Activated CD8-positive, alpha-beta memory T cell treated with anti-CD3 and anti-CD28 coated beads, Interleukin-2, amount 50 U/mL, for 24 hours (primary cell): ENCODE results near the gene PAX2.

Experiments used
- DNase-seq: peaks from one replicate; pipeline ENCODE4 v3.0.0-alpha.2; 2020; ENCODE audit errors: extremely low read depth

Gene PAX2

DNA sequence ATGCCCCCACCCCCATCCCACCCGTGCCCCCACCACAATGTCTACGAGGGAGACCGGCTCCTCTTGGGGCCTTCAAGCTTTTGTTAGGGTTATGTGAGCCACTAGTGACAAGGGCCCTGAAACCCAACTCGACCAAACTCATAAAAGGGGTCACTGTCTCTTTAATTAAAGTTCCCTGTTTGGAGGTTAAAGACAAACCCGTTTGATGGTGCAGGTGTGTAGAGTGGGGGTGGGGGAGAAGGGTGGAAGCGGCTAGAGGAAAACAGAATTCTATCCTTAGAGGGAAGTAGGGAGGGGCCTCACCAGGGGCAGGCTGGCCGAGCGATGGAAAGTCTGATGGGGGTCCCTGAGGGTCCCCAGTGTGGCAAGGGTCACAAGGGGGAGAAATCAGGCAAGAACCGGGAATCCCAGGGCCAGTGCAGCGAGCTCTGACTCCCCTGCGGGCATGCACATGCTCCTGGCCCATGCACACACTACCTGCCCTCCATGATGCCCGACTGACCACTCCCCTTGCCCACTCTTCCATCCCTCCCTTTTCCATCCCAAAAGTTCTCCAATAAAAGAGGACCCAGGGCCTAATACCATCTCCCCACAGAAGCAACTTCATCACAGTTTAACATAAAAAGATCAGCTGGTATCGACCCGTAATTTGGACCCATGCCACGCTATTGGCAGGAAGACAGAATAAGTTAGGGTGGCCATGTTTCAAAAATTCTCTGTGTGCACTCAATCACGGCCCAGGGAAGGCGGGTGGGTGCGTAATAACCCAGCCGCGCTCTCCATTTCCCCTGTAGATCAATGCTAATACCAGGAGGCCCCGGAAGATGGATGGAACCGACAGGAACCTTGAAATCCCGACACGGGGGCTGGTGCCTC lies 131.4 kb downstream of the PAX2 start:
- DNase-seq: no peak

DNA sequence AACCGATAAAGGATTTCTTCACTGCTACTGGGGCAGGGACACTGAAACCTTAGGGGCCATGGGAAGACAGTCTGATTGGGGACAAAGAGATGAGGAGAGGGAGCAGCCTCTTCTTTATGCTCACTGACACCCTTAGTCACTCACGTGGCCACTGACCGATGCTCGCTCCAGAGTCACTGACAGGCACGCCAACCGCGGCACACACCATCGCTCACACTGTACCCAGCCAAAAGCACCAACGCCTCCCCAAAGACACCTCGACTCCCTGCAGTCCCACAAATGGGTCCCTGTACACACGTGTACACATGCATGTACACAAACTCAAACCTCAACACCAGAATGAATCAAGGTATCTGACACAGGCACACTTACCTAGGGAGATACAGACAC lies 132.1 kb downstream of the PAX2 start:
- DNase-seq: no peak

DNA sequence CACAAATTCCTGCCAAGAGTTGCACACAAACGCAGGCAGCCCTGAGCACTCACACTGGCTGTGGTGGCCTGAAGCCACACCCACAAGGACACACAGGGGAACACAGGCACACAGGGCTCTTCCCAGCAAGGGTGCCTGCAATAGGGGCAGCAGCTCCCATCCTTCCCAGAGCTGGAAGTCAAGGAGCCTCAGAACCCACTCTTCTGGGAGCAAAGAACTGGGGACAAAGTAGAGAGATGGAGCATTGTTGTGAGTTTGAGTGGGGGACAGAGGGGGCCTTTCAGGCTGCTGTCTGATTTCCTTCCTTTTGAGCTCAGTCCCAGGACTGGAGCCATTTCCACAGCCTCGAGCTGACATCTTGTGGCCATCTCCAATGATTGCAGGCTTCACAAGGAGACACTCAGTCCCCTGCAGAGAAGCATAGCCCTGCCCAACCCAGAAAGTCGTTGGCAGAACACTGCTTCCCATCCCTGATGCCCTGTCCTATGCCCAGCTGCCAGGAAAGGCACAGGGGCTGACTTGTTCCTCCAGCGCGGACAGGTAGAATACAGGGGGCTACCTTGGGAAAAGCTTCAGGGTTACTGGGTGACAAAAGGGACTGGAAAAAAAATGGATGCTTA lies 133.0 kb downstream of the PAX2 start:
- DNase-seq: no peak
